NCI-H2029 treated with DMSO at 0.1 percent for 48 hours (cell line): ENCODE results near the gene BTD.
"Not testable (repeated sequence)": the region's sequence is repeated elsewhere in the genome, so short reads cannot be mapped to it uniquely, and the experiment has no call there.

Experiments used
- DNase-seq: peaks from one replicate; lab custom pipeline; 2025; lab: John Stamatoyannopoulos, UW

Gene BTD

GRCh38 chr3:15601399-15602145 lies at the start of gene BTD, which contains the start of gene HACL1:
TSS of gene BTD (plus strand) at chr3:15601745. CDS start at chr3:15635440, 33,695 bp downstream.
TSS of gene HACL1 (minus strand) at chr3:15601569. CDS start at chr3:15601463, 106 bp downstream.
- no peak for DNase-seq

DNA sequence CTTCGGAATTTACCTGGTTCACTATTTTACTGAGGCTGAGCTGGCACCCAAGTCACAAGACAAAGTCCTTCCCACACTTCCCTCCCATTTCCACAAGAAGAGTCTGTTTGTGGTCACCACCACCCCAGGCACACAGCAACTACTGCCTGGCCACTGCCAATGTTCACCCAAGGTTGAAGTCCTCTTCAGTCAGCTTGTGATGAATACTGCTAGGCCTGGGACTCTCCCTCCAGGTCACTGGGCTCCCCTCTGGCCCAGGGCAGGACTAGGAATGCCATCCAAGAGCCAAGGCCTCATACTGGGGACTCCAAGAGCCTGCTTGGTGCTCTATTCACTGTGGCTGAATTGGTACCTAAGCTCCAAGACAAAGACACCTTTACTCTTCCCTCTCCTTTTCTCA lies 49.6 kb upstream of the BTD start:
- DNase-seq: no peak

- no peak for DNase-seq
Observed at GRCh38 chr3:15553749-15554148, 47.8 kb upstream of the BTD start.

DNA sequence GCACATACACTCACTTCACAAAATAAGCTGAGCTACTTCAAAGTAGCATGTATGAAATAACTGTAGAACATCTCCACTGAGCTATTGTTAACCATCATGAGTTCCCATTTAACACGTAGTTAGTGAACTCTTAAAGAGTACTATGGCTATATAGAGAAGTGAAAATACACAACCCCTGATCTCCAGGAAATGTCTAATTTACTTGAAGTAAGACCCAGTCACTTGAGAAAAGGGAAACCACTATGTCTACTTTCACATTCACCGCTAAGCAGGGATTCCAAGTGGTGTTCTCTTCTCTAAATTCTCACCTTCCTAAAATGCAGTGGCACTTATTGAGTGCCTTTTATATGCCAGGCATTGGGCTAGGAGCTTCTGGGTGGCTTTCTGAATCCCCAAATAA lies 45.0 kb upstream of the BTD start:
- DNase-seq: no peak

- peak; percentile 80 for DNase-seq
Observed at GRCh38 chr3:15557511-15557946, 44.0 kb upstream of the BTD start.

DNA sequence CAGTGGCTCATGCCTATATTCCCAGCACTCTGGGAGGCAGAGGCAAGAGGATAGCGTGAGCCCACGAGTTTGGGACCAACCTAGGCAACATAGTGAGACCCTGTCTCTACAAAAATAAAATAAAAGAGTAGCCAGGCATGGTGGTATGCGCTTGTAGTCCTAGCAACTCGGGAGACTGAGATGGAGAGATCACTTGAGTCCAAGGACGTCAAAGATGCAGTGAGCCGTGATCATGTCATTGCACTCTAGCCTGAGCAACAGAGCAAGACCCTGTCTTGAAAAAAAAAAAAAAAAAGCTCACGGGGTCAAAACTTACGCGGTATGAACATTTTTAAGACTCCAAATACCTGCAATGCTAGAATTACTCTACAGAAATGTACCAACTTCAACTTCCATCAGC lies 43.0 kb upstream of the BTD start:
- no peak for DNase-seq

DNA sequence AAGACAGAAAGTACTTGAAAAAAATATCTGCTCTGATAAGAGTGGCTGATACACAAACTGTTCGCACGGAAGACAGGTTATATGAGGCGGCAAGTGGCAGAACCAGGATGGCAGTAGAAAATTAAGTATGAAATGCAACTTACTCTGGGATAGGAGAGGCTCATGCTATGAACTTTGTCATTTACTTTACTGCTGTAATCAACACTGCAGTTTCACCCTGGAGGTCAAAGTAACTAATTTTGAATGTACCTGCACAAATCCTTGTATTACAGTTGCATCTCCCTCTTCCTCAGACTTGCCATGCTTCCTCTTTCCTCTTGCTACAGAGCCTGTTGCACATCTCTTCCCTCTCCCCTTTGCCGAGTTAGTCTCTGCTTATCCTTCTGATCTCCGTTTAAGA lies 39.0 kb upstream of the BTD start:
- no peak for DNase-seq

DNA sequence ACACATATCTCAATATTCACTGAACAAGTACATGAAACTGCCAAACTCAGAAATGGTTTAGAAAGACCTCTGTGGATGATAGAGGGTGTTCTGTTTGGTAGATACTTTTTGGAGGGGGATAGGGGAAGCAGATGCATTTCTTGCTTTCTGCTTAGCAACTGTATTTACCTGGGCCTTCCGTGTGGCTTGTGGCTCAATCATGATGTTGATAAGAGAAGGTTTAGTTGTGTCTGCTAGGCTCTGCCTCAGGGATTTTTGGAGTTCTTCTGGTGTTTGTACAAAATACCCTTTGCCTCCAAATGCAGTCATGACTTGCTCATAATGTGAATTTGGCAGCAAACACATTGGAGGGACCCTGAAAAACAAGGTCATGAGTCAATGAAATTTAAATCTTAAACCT lies 38.4 kb upstream of the BTD start:
- DNase-seq: no peak

DNA sequence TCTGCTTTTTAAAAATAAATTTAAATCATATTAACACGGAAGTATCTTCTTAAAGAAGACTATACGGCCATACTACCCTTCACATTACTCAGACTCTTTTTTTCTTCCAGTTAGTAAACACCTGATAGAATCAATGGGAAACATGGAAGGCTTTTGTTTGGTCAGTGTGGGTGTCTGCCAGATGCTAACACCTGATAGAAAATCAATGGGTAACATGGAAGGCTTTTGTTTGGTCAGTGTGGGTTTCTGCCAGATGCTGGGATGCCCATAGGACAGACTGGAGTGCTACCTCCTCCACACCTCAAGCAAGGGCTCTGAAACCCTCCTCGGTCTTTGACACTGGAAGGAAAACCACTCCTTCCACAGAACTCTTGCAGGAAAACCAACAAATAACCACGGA lies 29.4 kb upstream of the BTD start:
- DNase-seq: no peak

DNA sequence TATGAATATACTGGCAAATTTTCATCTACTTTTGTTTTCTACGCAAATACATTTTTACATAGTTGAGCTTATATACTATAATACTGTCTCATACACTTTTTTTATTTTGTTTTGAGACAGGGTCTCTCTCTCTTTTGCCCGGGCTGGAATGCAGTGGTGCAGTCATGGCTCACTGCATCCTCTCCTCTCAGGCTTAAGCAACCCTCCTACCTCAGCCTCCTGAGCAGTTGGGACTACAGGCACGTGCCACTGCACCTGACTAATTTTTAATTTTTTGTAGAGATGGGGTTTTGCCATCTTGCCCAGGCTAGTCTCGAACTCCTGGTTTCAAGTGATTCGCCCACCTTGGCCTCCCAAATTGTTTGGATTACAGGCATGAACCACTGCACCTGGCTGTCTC lies 26.1 kb upstream of the BTD start:
- no peak for DNase-seq

- no peak for DNase-seq
Observed at GRCh38 chr3:15576475-15576874, 25.1 kb upstream of the BTD start.

- no peak for DNase-seq
Observed at GRCh38 chr3:15578289-15578867, 23.2 kb upstream of the BTD start.

- no peak for DNase-seq
Observed at GRCh38 chr3:15579051-15579450, 22.5 kb upstream of the BTD start.

DNA sequence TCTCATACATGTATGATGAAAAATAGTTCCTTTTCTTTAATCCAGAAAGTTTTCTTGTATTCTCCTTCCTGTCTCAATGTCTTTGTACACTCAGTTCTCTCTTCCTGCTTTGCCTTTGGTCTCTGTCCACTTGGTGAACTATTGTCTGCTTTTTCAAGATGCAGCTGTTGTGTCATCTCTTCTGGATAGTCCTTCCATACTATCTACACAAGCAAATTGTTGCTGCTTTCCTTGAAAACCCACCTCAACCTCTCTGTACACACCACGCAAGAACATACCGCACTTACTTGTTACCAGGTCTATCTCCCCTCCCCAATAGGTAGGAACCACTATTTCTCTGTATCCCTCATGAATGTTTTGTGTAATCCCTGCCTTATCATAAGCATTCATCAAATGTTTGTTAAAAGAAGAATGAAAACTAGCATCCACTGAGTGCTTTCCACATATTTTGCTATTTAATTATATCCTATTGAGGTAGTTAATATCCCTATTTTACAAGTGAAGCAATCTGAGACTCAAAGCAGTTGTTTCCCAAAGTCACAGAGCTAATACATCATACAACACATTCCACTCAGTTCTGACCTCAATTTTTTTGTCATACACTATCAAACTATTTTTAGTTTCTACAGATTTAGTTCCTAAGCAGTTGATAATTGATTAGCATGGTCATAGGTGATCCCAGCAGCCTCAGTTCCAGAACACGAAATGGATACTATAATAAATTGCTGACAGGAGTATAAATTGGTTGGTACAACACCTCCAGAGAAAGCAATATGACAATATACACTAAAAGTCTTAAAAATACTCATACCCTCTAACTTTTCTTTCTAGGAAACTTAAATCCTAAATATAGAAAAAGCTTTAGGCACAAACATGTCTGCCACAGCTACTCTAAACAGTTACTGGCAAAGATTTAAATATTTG lies 19.8 kb upstream of the BTD start:
- no peak for DNase-seq

- DNase-seq: no peak
Observed at GRCh38 chr3:15585111-15585845, 16.3 kb upstream of the BTD start.

GRCh38 chr3:15591242-15591641 lies 10.3 kb upstream of the BTD start:
- no peak for DNase-seq

- DNase-seq: no peak
Observed at GRCh38 chr3:15591928-15592327, 9.6 kb upstream of the BTD start.

DNA sequence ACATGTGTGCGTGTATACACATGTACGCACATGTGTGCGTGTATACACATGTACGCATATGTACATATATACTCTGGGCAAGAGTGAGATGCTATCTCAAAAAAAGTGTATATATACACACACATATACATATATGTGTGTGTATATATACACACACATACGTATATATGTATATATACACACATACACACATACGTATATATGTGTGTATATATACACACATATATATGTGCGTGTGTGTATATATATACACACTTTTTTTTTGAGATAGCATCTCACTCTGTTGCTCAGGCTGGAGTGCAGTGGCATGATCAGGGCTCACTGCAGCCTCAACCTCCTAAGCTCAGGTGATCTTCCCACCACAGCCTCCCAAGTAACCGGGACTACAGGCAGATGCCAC lies 8.6 kb upstream of the BTD start:
- no peak for DNase-seq

DNA sequence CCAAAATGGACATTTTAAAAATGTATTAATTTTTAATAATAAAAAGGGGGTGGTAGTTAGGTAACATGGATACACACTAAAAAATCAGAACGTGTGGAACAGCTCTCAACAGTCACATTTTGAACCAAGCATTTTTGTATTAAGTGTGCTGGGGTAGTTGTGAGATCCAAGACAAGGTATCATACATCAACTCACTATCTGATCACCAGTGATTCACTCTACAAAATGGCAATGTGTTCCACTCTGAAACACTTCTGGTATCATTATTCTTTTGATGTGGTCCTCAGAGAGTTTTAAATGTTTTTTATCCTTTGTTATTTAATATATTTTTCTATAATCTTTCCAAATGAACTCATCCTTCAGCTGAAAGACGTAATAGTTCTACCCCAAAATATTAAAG lies 5.6 kb upstream of the BTD start:
- DNase-seq: no peak

- DNase-seq: no peak
Observed at GRCh38 chr3:15601046-15601398, 523 bp upstream of the BTD start.

- no peak for DNase-seq
Observed at GRCh38 chr3:15602146-15602536, 596 bp downstream of the BTD start.

DNA sequence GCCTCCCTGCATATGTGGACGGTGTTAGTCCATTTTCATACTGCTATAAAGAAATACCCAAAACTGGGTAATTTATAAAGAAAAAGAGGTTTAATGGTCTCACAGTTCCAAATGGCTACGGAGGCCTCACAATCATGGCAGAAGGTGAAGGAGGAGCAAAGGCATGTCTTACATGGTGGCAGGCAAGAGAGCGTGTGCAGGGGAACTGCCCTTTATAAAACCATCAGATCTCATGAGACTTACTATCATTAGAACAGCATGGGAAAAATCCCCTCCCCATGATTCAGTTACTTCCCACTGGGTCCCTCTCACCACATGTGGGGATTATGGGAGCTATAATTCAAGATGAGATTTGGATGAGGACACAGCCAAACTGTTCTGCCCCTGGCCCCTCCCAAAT lies 1.3 kb downstream of the BTD start:
- DNase-seq: not testable (repeated sequence)
